ENCODE measurements around the gene HMGN4. TPM values are rescaled to one million over a fixed set of nuclear protein-coding genes. Genes with fewer than 3 reads are reported as not detected.

The HMGN4 gene
- total and polyA plus RNA-seq, 2 of the 8 experiments (the other 6 are each of a cell fraction or from before 2014, with no cell fraction given) = 23.4 to 66.4 TPM

DNA sequence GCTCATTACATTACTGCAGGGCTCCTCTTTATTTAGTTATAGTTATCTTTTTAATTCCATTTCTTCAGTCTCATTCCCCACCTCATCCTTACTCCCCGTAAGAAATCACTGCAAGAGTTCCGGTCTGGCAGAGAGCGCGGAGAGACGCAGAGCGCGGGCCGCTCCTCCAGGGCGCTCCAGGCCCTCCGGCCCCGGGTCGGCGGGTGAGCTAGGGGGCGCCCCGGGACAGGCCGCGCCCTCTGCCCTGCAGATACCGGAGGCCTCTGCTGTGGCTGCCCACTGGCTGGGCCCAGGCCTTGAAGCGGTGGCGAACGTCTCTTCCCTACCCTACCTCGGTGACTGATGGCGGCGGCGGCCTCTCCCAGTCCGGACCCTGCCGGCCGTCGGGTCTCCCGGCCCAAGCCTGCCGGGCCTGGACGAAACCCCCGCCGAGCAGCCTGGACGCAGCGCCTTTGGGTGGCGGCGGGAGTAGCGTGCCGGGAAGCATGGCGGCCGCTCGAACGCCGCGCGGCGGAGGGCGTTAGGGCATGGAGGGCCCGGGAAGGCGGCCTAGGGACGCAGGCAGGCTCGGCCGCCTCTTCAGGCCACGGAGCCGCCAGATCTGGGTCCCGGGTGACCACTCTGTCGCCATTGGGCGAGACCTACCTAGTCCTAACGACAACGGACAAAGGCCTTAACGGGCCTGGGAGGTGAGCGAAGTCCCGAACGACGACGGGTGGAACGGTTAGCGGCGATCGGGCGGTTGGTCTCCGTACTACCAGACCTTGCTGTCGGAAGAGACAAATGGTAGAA lies 16.4 kb upstream of the HMGN4 start (continued):
- TF ChIP-seq ASH2L (IDR thresholded peaks at IDR 0.05; ENCODE audit: low read length) (peak; percentile 70), KDM4A (IDR thresholded peaks at IDR 0.05; ENCODE audit: low read depth, low read length, severe bottlenecking) (peak; percentile 63), CEBPB (IDR thresholded peaks at IDR 0.05; ENCODE audit: low read depth, low read length) (no peak), BRCA1 (IDR thresholded peaks at IDR 0.05; ENCODE audit: low read depth, low read length) (no peak), CHD1 (IDR thresholded peaks at IDR 0.05; ENCODE audit: low read depth, low read length) (no peak), BCL11A (IDR thresholded peaks at IDR 0.05; ENCODE audit: low read depth in 2 of 2, low read length in 2 of 2) (no peak), POU5F1 (IDR thresholded peaks at IDR 0.05; ENCODE audit: low read depth, low read length) (no peak), POLR2A (IDR thresholded peaks at IDR 0.05; ENCODE audit: control extremely low read depth in 1 of 2, low read depth in 2 of 2, low read length in 2 of 2) (peak; percentile 65 to 72), SIN3A (conservative IDR thresholded peaks at IDR 0.05 in 1 of 2, IDR thresholded peaks at IDR 0.05 in 1 of 2; ENCODE audit: low read depth in 1 of 2, low read length in 2 of 2) (peak in 1 of 2 experiments; percentile 23; a peak in 1 of 4 replicates), SP1 (IDR thresholded peaks at IDR 0.05; ENCODE audit: low read depth, low read length) (no peak), JUND (IDR thresholded peaks at IDR 0.05; ENCODE audit: low read length) (no peak), HDAC6 (IDR thresholded peaks at IDR 0.05; ENCODE audit: low read depth, low read length) (no peak), EGR1 (IDR thresholded peaks at IDR 0.05; ENCODE audit: borderline replicate concordance, low read depth, low read length) (no peak), TCF12 (IDR thresholded peaks at IDR 0.05; ENCODE audit: low read depth, low read length) (no peak)
